Parathyroid adenoma (tissue), 2 donors: ENCODE measurements around the gene PRKN.
A peak's percentile ranks its signal among the peaks of the same experiment; 100 is the strongest.

ENCODE experiments used
- H2AFZ ChIP-seq: fragments of 300-600 bp; sonication (generic); one replicate; pipeline ENCODE4 v1.7.0; 2017; ENCODE audit warnings: antibody characterized with exemption, mild to moderate bottlenecking
- H3K27ac ChIP-seq: fragments of 300-600 bp; sonication (generic); one replicate; pipeline ENCODE4 v1.7.0; 2017
- H3K27me3 ChIP-seq: fragments of 300-600 bp; sonication (generic); one replicate; pipeline ENCODE4 v1.7.0; 2017; ENCODE audit warnings: low read length; ENCODE audit not compliant: control insufficient read depth, insufficient read depth
- H3K36me3 ChIP-seq: fragments of 300-600 bp; sonication (generic); one replicate; pipeline ENCODE4 v1.7.0; 2017; ENCODE audit warnings: low read length; ENCODE audit not compliant: control insufficient read depth, insufficient read depth
- H3K4me1 ChIP-seq: fragments of 300-600 bp; sonication (generic); one replicate; pipeline ENCODE4 v1.7.0; 2017; ENCODE audit warnings: control low read depth
- H3K4me2 ChIP-seq: fragments of 300-600 bp; sonication (generic); one replicate; pipeline ENCODE4 v1.7.0; 2017; ENCODE audit warnings: low read length
- H3K4me3 ChIP-seq: fragments of 300-600 bp; sonication (generic); one replicate; pipeline ENCODE4 v1.7.0; 2017; ENCODE audit warnings: low read depth, low read length
- H3K79me2 ChIP-seq: fragments of 300-600 bp; sonication (generic); one replicate; pipeline ENCODE4 v1.7.0; 2017; ENCODE audit warnings: control low read depth
- H3K9ac ChIP-seq: fragments of 300-600 bp; sonication (generic); one replicate; pipeline ENCODE4 v1.7.0; 2017; ENCODE audit warnings: mild to moderate bottlenecking
- H3K9me3 ChIP-seq: fragments of 300-600 bp; sonication (generic); one replicate; pipeline ENCODE4 v1.7.0; 2017; ENCODE audit warnings: low read length; ENCODE audit not compliant: control insufficient read depth
- CTCF ChIP-seq: fragments of 300-600 bp; sonication (generic); IDR thresholded peaks from one replicate; pipeline ENCODE4 v1.7.0; 2017; ENCODE audit warnings: antibody characterized with exemption, mild to moderate bottlenecking
- donor health status: primary hyperparathyroidism.

Gene PRKN

GRCh38 chr6:162770136-162770535, 42.6 kb upstream of the PRKN start:
- TF ChIP-seq CTCF = no peak
- no peak overlapping the region for H2AFZ ChIP-seq
- no peak overlapping the region for H3K27ac ChIP-seq
- H3K79me2 ChIP-seq = no peaks in the 10 kb centered on the region
- no peaks in the 10 kb centered on the region for H3K27me3 ChIP-seq
- H3K4me3 ChIP-seq = no peak overlapping the region
- no peak overlapping the region for H3K4me2 ChIP-seq
- no peaks in the 10 kb centered on the region for H3K36me3 ChIP-seq
- H3K9me3 ChIP-seq = no peaks in the 10 kb centered on the region
- no peaks in the 10 kb centered on the region for H3K4me1 ChIP-seq
- no peak overlapping the region for H3K9ac ChIP-seq

- no peaks in the 10 kb centered on the region for H3K9me3 ChIP-seq
- no peak for TF ChIP-seq CTCF
- no peak overlapping the region for H3K4me3 ChIP-seq
- no peak overlapping the region for H3K9ac ChIP-seq
- no peaks in the 10 kb centered on the region for H3K4me1 ChIP-seq
- no peaks in the 10 kb centered on the region for H3K27me3 ChIP-seq
- no peaks in the 10 kb centered on the region for H3K79me2 ChIP-seq
- no peak overlapping the region for H3K4me2 ChIP-seq
- H3K36me3 ChIP-seq = no peaks in the 10 kb centered on the region
- no peak overlapping the region for H3K27ac ChIP-seq
- H2AFZ ChIP-seq = no peak overlapping the region
These were observed 26.2 kb upstream of the PRKN start for GRCh38 chr6:162753775-162754174.

GRCh38 chr6:162751211-162751859, 23.8 kb upstream of the PRKN start:
- Histone ChIP-seq H3K27ac (no peak overlapping the region), H3K36me3 (no peaks in the 10 kb centered on the region), H3K79me2 (no peaks in the 10 kb centered on the region), H3K27me3 (no peaks in the 10 kb centered on the region), H3K4me2 (no peak overlapping the region), H2AFZ (no peak overlapping the region), H3K4me1 (no peaks in the 10 kb centered on the region), H3K4me3 (no peak overlapping the region), H3K9ac (no peak overlapping the region), H3K9me3 (no peaks in the 10 kb centered on the region)
- TF ChIP-seq CTCF = no peak

- no peaks in the 10 kb centered on the region for H3K9me3 ChIP-seq
- no peaks in the 10 kb centered on the region for H3K79me2 ChIP-seq
- H3K4me1 ChIP-seq = no peaks in the 10 kb centered on the region
- H3K36me3 ChIP-seq = no peaks in the 10 kb centered on the region
- H2AFZ ChIP-seq = no peak overlapping the region
- H3K27me3 ChIP-seq = no peaks in the 10 kb centered on the region
- no peak overlapping the region for H3K27ac ChIP-seq
- TF ChIP-seq CTCF = no peak
- no peak overlapping the region for H3K9ac ChIP-seq
- H3K4me3 ChIP-seq = no peak overlapping the region
- no peak overlapping the region for H3K4me2 ChIP-seq
These were observed 23.2 kb upstream of the PRKN start for GRCh38 chr6:162750776-162751175.

GRCh38 chr6:162736961-162737360, 9.4 kb upstream of the PRKN start:
- Histone ChIP-seq H3K4me1 (no peaks in the 10 kb centered on the region), H3K79me2 (no peaks in the 10 kb centered on the region), H3K27me3 (no peaks in the 10 kb centered on the region), H3K9ac (no peak overlapping the region), H3K36me3 (no peaks in the 10 kb centered on the region), H3K4me2 (no peak overlapping the region), H3K9me3 (no peaks in the 10 kb centered on the region), H3K4me3 (no peak overlapping the region), H3K27ac (no peak overlapping the region), H2AFZ (no peak overlapping the region)
- TF ChIP-seq CTCF = peak; percentile 35
